ENCODE data around the gene GRIN2A.

Gene GRIN2A

GRCh38 chr16:9847146-9847545, 335.1 kb downstream of the GRIN2A start:
- Histone ChIP-seq H3K4me1 (ENCODE audit: control insufficient read depth, insufficient read depth, low read length, poor library complexity, severe bottlenecking) (peaks cover 8% of the 10 kb centered on the region), H3K27ac (ENCODE audit: low read depth, low read length, severe bottlenecking) (no peak overlapping the region), H3K36me3 (ENCODE audit: control insufficient read depth, insufficient read depth, low read length) (no peaks in the 10 kb centered on the region), H3K9me3 (ENCODE audit: control insufficient read depth, low read length) (no peaks in the 10 kb centered on the region), H3K4me3 (ENCODE audit: extremely low read depth, insufficient read depth, low read length, poor library complexity, severe bottlenecking) (no peak overlapping the region)
- WGBS, 2 experiments (ENCODE audit: insufficient coverage in 2 of 2): 86% methylated on average over 1 of the region's 2 CpGs; no CpG with 5 or more reads in 1 of the 2 experiments

- Histone ChIP-seq H3K4me1 (ENCODE audit: control insufficient read depth, insufficient read depth, low read length, poor library complexity, severe bottlenecking) (peaks cover 8% of the 10 kb centered on the region), H3K27ac (ENCODE audit: low read depth, low read length, severe bottlenecking) (no peak overlapping the region), H3K4me3 (ENCODE audit: extremely low read depth, insufficient read depth, low read length, poor library complexity, severe bottlenecking) (no peak overlapping the region), H3K9me3 (ENCODE audit: control insufficient read depth, low read length) (no peaks in the 10 kb centered on the region), H3K36me3 (ENCODE audit: control insufficient read depth, insufficient read depth, low read length) (no peaks in the 10 kb centered on the region)
- 100% methylated on average over 1 of the region's 2 CpGs; no CpG with 5 or more reads in 1 of the 2 experiments for WGBS, 2 experiments (ENCODE audit: insufficient coverage in 2 of 2)
These were observed 335.7 kb downstream of the GRIN2A start for GRCh38 chr16:9846362-9847099.

- no peaks in the 10 kb centered on the region for H3K9me3 ChIP-seq (ENCODE audit: control insufficient read depth, low read length)
- no peak overlapping the region for H3K4me3 ChIP-seq (ENCODE audit: extremely low read depth, insufficient read depth, low read length, poor library complexity, severe bottlenecking)
- H3K4me1 ChIP-seq (ENCODE audit: control insufficient read depth, insufficient read depth, low read length, poor library complexity, severe bottlenecking): peaks cover 8% of the 10 kb centered on the region
- WGBS, 2 experiments (ENCODE audit: insufficient coverage in 2 of 2): 88 to 92% methylated on average over 3 of the region's 3 CpGs
- no peaks in the 10 kb centered on the region for H3K36me3 ChIP-seq (ENCODE audit: control insufficient read depth, insufficient read depth, low read length)
- H3K27ac ChIP-seq (ENCODE audit: low read depth, low read length, severe bottlenecking): no peak overlapping the region
These were observed 336.4 kb downstream of the GRIN2A start for GRCh38 chr16:9845661-9846361.

- Histone ChIP-seq H3K9me3 (ENCODE audit: control insufficient read depth, low read length) (no peaks in the 10 kb centered on the region), H3K4me3 (ENCODE audit: extremely low read depth, insufficient read depth, low read length, poor library complexity, severe bottlenecking) (no peak overlapping the region), H3K27ac (ENCODE audit: low read depth, low read length, severe bottlenecking) (peak overlapping the region; percentile 45), H3K4me1 (ENCODE audit: control insufficient read depth, insufficient read depth, low read length, poor library complexity, severe bottlenecking) (peaks cover 8% of the 10 kb centered on the region), H3K36me3 (ENCODE audit: control insufficient read depth, insufficient read depth, low read length) (no peaks in the 10 kb centered on the region)
- 95 to 96% methylated on average over 4 to 6 of the region's 6 CpGs for WGBS, 2 experiments (ENCODE audit: insufficient coverage in 2 of 2)
These were observed 337.9 kb downstream of the GRIN2A start for GRCh38 chr16:9844361-9844760.

GRCh38 chr16:9843424-9844018, 338.7 kb downstream of the GRIN2A start:
- peaks cover 8% of the 10 kb centered on the region for H3K4me1 ChIP-seq (ENCODE audit: control insufficient read depth, insufficient read depth, low read length, poor library complexity, severe bottlenecking)
- H3K9me3 ChIP-seq (ENCODE audit: control insufficient read depth, low read length): no peaks in the 10 kb centered on the region
- H3K36me3 ChIP-seq (ENCODE audit: control insufficient read depth, insufficient read depth, low read length): no peaks in the 10 kb centered on the region
- H3K27ac ChIP-seq (ENCODE audit: low read depth, low read length, severe bottlenecking): no peak overlapping the region
- 83% methylated on average over 2 of the region's 3 CpGs; no CpG with 5 or more reads in 1 of the 2 experiments for WGBS, 2 experiments (ENCODE audit: insufficient coverage in 2 of 2)
- H3K4me3 ChIP-seq (ENCODE audit: extremely low read depth, insufficient read depth, low read length, poor library complexity, severe bottlenecking): no peak overlapping the region

- WGBS, 2 experiments (ENCODE audit: insufficient coverage in 2 of 2): 52 to 75% methylated on average over 2 of the region's 4 CpGs
- H3K4me3 ChIP-seq (ENCODE audit: extremely low read depth, insufficient read depth, low read length, poor library complexity, severe bottlenecking): no peak overlapping the region
- no peak overlapping the region for H3K27ac ChIP-seq (ENCODE audit: low read depth, low read length, severe bottlenecking)
- H3K9me3 ChIP-seq (ENCODE audit: control insufficient read depth, low read length): no peaks in the 10 kb centered on the region
- peaks cover 8% of the 10 kb centered on the region for H3K4me1 ChIP-seq (ENCODE audit: control insufficient read depth, insufficient read depth, low read length, poor library complexity, severe bottlenecking)
- no peaks in the 10 kb centered on the region for H3K36me3 ChIP-seq (ENCODE audit: control insufficient read depth, insufficient read depth, low read length)
These were observed 341.2 kb downstream of the GRIN2A start for GRCh38 chr16:9840761-9841665.

- no peaks in the 10 kb centered on the region for H3K9me3 ChIP-seq (ENCODE audit: control insufficient read depth, low read length)
- H3K36me3 ChIP-seq (ENCODE audit: control insufficient read depth, insufficient read depth, low read length): no peaks in the 10 kb centered on the region
- H3K27ac ChIP-seq (ENCODE audit: low read depth, low read length, severe bottlenecking): no peak overlapping the region
- 92 to 100% methylated on average over 1 to 2 of the region's 2 CpGs for WGBS, 2 experiments (ENCODE audit: insufficient coverage in 2 of 2)
- H3K4me1 ChIP-seq (ENCODE audit: control insufficient read depth, insufficient read depth, low read length, poor library complexity, severe bottlenecking): no peaks in the 10 kb centered on the region
- H3K4me3 ChIP-seq (ENCODE audit: extremely low read depth, insufficient read depth, low read length, poor library complexity, severe bottlenecking): no peak overlapping the region
These were observed 344.7 kb downstream of the GRIN2A start for GRCh38 chr16:9837481-9837880.

GRCh38 chr16:9836118-9836736, 346.0 kb downstream of the GRIN2A start:
- 32 to 63% methylated on average over 3 to 5 of the region's 9 CpGs for WGBS, 2 experiments (ENCODE audit: insufficient coverage in 2 of 2)
- no peaks in the 10 kb centered on the region for H3K36me3 ChIP-seq (ENCODE audit: control insufficient read depth, insufficient read depth, low read length)
- no peak overlapping the region for H3K4me3 ChIP-seq (ENCODE audit: extremely low read depth, insufficient read depth, low read length, poor library complexity, severe bottlenecking)
- no peaks in the 10 kb centered on the region for H3K4me1 ChIP-seq (ENCODE audit: control insufficient read depth, insufficient read depth, low read length, poor library complexity, severe bottlenecking)
- no peak overlapping the region for H3K27ac ChIP-seq (ENCODE audit: low read depth, low read length, severe bottlenecking)
- no peaks in the 10 kb centered on the region for H3K9me3 ChIP-seq (ENCODE audit: control insufficient read depth, low read length)

GRCh38 chr16:9827062-9827752, 355.0 kb downstream of the GRIN2A start:
- 52 to 57% methylated on average over 8 of the region's 9 CpGs for WGBS, 2 experiments (ENCODE audit: insufficient coverage in 2 of 2)
- Histone ChIP-seq H3K4me3 (ENCODE audit: extremely low read depth, insufficient read depth, low read length, poor library complexity, severe bottlenecking) (no peak overlapping the region), H3K27ac (ENCODE audit: low read depth, low read length, severe bottlenecking) (no peak overlapping the region), H3K36me3 (ENCODE audit: control insufficient read depth, insufficient read depth, low read length) (no peaks in the 10 kb centered on the region), H3K4me1 (ENCODE audit: control insufficient read depth, insufficient read depth, low read length, poor library complexity, severe bottlenecking) (peaks cover 6% of the 10 kb centered on the region), H3K9me3 (ENCODE audit: control insufficient read depth, low read length) (no peaks in the 10 kb centered on the region)
